Measurements from ENCODE around the gene IL1RAP.

DNA sequence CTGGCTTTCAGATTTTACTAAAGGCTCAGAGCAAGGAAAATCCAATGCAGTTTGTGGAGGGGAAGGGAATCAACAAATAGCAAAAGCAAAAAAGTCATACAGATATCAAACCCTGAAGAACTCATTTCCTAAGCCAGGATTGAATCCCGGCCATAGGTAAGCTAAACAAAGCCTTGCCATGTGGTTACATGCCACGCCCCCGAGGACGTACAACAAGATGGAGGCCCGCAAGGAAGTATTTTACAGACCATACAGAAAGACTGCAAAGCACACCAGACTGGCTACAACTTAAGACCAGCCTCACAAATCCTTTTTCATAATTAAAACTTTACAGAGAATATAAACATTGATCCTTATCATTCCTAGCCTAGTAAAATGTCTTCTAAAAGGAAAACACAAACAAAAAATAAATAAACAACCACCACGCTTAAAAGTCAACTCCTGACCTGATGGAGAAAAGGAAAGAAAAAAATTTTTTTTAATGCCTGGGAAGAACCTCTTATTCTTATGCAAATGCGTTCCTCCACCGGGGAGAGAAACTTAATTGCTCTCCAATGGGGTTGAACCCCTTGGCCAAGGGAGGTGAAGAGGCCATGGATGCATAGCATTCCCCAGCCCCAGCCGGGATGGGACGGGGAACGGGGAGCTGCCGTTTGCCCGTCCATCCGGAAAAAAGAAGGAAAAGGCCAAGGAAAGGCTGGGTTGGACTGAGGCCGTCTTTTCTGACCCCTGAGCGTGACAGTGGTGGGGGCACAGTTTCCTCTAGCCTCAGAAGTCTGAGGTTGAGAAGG is 39.3 kb downstream of the IL1RAP start:
- TF ChIP-seq, protein P1, sequence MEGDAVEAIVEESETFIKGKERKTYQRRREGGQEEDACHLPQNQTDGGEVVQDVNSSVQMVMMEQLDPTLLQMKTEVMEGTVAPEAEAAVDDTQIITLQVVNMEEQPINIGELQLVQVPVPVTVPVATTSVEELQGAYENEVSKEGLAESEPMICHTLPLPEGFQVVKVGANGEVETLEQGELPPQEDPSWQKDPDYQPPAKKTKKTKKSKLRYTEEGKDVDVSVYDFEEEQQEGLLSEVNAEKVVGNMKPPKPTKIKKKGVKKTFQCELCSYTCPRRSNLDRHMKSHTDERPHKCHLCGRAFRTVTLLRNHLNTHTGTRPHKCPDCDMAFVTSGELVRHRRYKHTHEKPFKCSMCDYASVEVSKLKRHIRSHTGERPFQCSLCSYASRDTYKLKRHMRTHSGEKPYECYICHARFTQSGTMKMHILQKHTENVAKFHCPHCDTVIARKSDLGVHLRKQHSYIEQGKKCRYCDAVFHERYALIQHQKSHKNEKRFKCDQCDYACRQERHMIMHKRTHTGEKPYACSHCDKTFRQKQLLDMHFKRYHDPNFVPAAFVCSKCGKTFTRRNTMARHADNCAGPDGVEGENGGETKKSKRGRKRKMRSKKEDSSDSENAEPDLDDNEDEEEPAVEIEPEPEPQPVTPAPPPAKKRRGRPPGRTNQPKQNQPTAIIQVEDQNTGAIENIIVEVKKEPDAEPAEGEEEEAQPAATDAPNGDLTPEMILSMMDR (IDR thresholded peaks at IDR 0.05): no peak
- TF ChIP-seq POLR2A (IDR thresholded peaks at IDR 0.05): no peak
